MM.1S (cell line): ENCODE results near the gene DBF4B.
A peak's percentile ranks its signal among the peaks of the same experiment; 100 is the strongest.

Source experiments
- DNase-seq: peaks from one replicate; pipeline ENCODE4 v3.0.0-alpha.2; 2015
- H2AFZ ChIP-seq: fragments of 300-600 bp; sonication (generic); 2 replicates; pipeline ENCODE4 v1.6.0; 2016; ENCODE audit warnings: antibody characterized with exemption, low read length
- H3F3A ChIP-seq: fragments of 300-600 bp; sonication (generic); 2 replicates; pipeline ENCODE4 v1.6.1; 2016; ENCODE audit warnings: mild to moderate bottlenecking, antibody characterized with exemption, low read length, moderate library complexity, mixed read lengths; ENCODE audit not compliant: insufficient read depth
- H3K27ac ChIP-seq: fragments of 300-600 bp; sonication (generic); 2 replicates; pipeline ENCODE4 v1.5.1; 2016; ENCODE audit warnings: mild to moderate bottlenecking, low read length
- H3K27me3 ChIP-seq: fragments of 300-600 bp; sonication (generic); replicated peaks from 2 replicates; pipeline ENCODE4 v1.6.0; 2016; ENCODE audit warnings: low read length; ENCODE audit not compliant: insufficient read depth
- H3K36me3 ChIP-seq: fragments of 300-600 bp; sonication (generic); replicated peaks from 2 replicates; pipeline ENCODE4 v1.6.1; 2016; ENCODE audit warnings: mild to moderate bottlenecking, low read length, mixed read lengths; ENCODE audit not compliant: insufficient read depth
- H3K4me1 ChIP-seq: fragments of 300-600 bp; sonication (generic); 2 replicates; pipeline ENCODE4 v1.6.1; 2016; ENCODE audit warnings: low read length, mixed read lengths
- H3K4me2 ChIP-seq: fragments of 300-600 bp; sonication (generic); 2 replicates; pipeline ENCODE4 v1.6.0; 2016; ENCODE audit warnings: low read depth, low read length
- H3K4me3 ChIP-seq: fragments of 300-600 bp; sonication (generic); 2 replicates; pipeline ENCODE4 v1.5.1; 2016; ENCODE audit warnings: low read length, mixed read lengths
- H3K79me2 ChIP-seq: fragments of 300-600 bp; sonication (generic); 2 replicates; pipeline ENCODE4 v1.6.1; 2016; ENCODE audit warnings: mixed run types, low read length, mixed read lengths
- H3K9ac ChIP-seq: fragments of 300-600 bp; sonication (generic); 2 replicates; pipeline ENCODE4 v1.6.1; 2016; ENCODE audit warnings: low read length, mixed read lengths
- H3K9me2 ChIP-seq: fragments of 300-600 bp; sonication (generic); replicated peaks from 2 replicates; pipeline ENCODE4 v1.6.1; 2016; ENCODE audit warnings: mild to moderate bottlenecking, low read length, mixed read lengths; ENCODE audit not compliant: insufficient read depth
- H3K9me3 ChIP-seq: fragments of 300-600 bp; sonication (generic); replicated peaks from 2 replicates; pipeline ENCODE4 v1.6.1; 2016; ENCODE audit warnings: mild to moderate bottlenecking, low read length, mixed read lengths; ENCODE audit not compliant: insufficient read depth
- H4K20me1 ChIP-seq: fragments of 300-600 bp; sonication (generic); 2 replicates; pipeline ENCODE4 v1.6.1; 2016; ENCODE audit warnings: mild to moderate bottlenecking, low read length, moderate library complexity, mixed read lengths; ENCODE audit not compliant: insufficient read depth
- CTCF ChIP-seq: fragments of 300-600 bp; sonication (generic); IDR thresholded peaks from 2 replicates; pipeline ENCODE4 v1.5.1; 2016; ENCODE audit warnings: antibody characterized with exemption, low read length, mixed read lengths
- EZH2 ChIP-seq: fragments of 300-600 bp; sonication (generic); optimal IDR thresholded peaks from 2 replicates; pipeline ENCODE3; 2017; ENCODE audit warnings: low read depth, mild to moderate bottlenecking, antibody characterized with exemption, low read length, mixed read lengths
- EZH2phosphoT487 ChIP-seq: fragments of 300-600 bp; sonication (generic); IDR thresholded peaks from 2 replicates; pipeline ENCODE4 v1.6.1; 2018; ENCODE audit warnings: antibody characterized with exemption, low read length

DBF4B gene

DNA sequence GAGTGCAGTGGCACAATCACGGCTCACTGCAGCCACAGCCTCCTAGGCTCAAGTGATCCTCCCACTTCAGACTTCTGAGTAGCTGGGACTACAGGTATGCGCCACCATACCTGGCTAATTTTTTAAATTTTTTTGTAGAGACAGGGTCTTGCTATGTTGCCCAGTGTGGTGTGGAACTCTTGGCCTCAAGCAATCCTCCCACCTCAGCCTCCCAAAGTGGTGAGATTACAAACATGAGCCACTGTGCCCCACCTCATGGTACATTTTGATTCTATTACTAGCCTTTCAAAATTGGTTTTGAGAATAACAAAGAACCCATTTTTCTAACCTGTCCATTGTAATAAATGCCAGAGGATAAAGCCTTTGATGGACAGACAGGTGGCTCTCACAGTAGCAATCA is 20.3 kb upstream of the DBF4B start:
- Histone ChIP-seq H3K27ac (no peak overlapping the region), H3K4me1 (peaks cover 12% of the 10 kb centered on the region), H3K4me2 (peak overlapping the region; percentile 98; the same call in 1 of the 2 replicates), H3F3A (peaks cover 8% of the 10 kb centered on the region; the same call in 1 of the 2 replicates), H3K4me3 (0 out of 2 replicates have a peak overlapping the region, but pooled peaks have one; percentile 94), H3K9me2 (no peaks in the 10 kb centered on the region), H2AFZ (no peak overlapping the region), H3K27me3 (no peaks in the 10 kb centered on the region), H3K36me3 (no peaks in the 10 kb centered on the region), H4K20me1 (no peaks in the 10 kb centered on the region), H3K79me2 (peaks cover 31% of the 10 kb centered on the region), H3K9me3 (no peaks in the 10 kb centered on the region), H3K9ac (peak overlapping the region; percentile 80; the same call in 1 of the 2 replicates)
- DNase-seq = no peak
- TF ChIP-seq EZH2phosphoT487 (no peak), EZH2 (no peak), CTCF (no peak)

GRCh38 chr17:44688675-44689476 is 19.6 kb upstream of the DBF4B start:
- peaks cover 12% of the 10 kb centered on the region for H3K4me1 ChIP-seq
- H3K27me3 ChIP-seq = no peaks in the 10 kb centered on the region
- no peaks in the 10 kb centered on the region for H3K36me3 ChIP-seq
- H3K9me2 ChIP-seq = no peaks in the 10 kb centered on the region
- no peak for DNase-seq
- H3K79me2 ChIP-seq = peaks cover 31% of the 10 kb centered on the region
- H2AFZ ChIP-seq = peak overlapping the region; percentile 97
- no peaks in the 10 kb centered on the region for H4K20me1 ChIP-seq
- peaks cover 8% of the 10 kb centered on the region; the same call in 1 of the 2 replicates for H3F3A ChIP-seq
- no peaks in the 10 kb centered on the region for H3K9me3 ChIP-seq
- peak overlapping the region; percentile 98 for H3K4me2 ChIP-seq
- TF ChIP-seq CTCF (no peak), EZH2phosphoT487 (no peak), EZH2 (no peak)
- peak overlapping the region; percentile 94 for H3K4me3 ChIP-seq
- peak overlapping the region; percentile 80 for H3K9ac ChIP-seq
- peak overlapping the region; percentile 1; the same call in 1 of the 2 replicates for H3K27ac ChIP-seq

GRCh38 chr17:44689477-44690217 is 18.8 kb upstream of the DBF4B start, which contains the start of gene CCDC43:
Gene CCDC43 (minus strand): TSS chr17:44689776. CDS start chr17:44689753, 23 bp downstream.
- Histone ChIP-seq H3K9me3 (no peaks in the 10 kb centered on the region), H3K9me2 (no peaks in the 10 kb centered on the region), H3K9ac (peak within 1 kb of the TSS; percentile 80), H3K36me3 (no peaks in the 10 kb centered on the region), H3K4me1 (peaks cover 12% of the 10 kb centered on the region), H3F3A (peaks cover 8% of the 10 kb centered on the region; the same call in 1 of the 2 replicates), H3K4me2 (peak within 1 kb of the TSS; percentile 98), H3K4me3 (peak within 1 kb of the TSS; percentile 94), H2AFZ (peak within 1 kb of the TSS; percentile 97), H3K79me2 (peaks cover 31% of the 10 kb centered on the region), H4K20me1 (no peaks in the 10 kb centered on the region), H3K27me3 (no peaks in the 10 kb centered on the region), H3K27ac (peak within 1 kb of the TSS; percentile 72)
- TF ChIP-seq EZH2 = no peak
- TF ChIP-seq CTCF = no peak
- no peak for TF ChIP-seq EZH2phosphoT487
- DNase-seq = peak; percentile 93
